Measurements from ENCODE around the gene RPLP1.
"Not testable (repeated sequence)": the region's sequence is repeated elsewhere in the genome, so short reads cannot be mapped to it uniquely, and the experiment has no call there.

Gene RPLP1

DNA sequence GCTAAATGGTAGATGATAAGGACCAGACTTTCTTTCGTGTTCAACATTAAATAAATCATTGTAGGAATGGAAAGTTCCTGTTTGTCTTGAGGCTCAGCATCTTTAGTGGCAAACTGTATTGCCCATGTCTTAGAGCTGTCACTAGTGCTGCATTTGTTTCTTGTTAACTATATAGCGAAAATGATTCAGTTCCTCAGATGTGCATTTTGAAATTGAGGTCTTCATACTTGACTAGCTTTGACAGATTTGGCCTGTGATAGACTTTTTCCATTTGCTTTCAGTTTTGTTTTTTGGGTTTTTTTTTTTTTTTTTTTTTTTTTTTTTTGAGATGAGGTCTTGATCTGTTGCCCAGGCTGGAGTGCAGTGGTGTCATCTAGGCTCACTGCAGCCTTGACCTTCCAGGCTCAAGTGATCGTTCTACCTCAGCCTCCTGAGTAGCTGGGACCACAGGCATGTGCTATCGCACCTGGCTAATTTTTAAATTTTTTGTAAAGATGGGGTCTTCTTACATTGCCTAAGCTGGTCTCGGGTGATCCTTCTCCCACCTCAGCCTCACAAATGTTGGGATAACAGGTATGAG is 9.5 kb upstream of the RPLP1 start:
- DNase-seq: no peak

GRCh38 chr15:69444686-69445085 is 7.9 kb upstream of the RPLP1 start:
- DNase-seq: no peak

- DNase-seq: no peak
Measured at GRCh38 chr15:69446953-69447352, 5.7 kb upstream of the RPLP1 start.

GRCh38 chr15:69450221-69450620 is 2.4 kb upstream of the RPLP1 start:
- DNase-seq: not testable (repeated sequence)

DNA sequence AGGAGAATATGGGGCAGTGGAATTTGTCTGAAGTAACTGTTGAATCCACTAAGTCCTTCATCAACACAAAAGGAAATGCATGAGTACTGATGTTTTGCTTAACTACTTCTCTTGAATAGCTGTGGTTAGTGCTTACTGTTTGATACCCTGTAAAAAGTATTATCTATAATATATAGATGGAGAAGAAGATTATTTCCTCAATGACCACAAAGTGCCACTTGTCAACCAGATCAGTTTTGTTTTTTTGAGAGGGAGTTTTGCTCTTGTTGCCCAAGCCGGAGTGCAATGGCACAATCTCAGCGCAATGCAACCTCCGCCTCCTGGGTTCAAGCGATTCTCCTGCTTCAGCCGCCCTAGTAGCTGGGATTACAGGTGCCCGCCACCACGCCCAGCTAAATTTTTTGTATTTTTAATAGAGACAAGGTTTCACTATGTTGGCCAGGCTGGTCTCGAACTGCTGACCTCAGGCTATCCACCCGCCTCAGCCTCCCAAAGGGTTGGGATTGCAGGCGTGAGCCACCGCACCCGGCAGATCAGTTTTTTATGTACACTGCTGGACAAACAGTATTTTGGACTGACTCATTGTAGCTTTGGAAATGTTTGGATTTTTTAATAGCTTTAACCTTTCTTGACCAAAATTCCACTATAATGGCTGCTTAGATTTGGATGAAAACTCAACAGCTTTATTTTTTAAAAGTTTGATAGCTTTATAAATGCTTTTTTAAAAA is 1.5 kb upstream of the RPLP1 start:
- DNase-seq: no peak

DNA sequence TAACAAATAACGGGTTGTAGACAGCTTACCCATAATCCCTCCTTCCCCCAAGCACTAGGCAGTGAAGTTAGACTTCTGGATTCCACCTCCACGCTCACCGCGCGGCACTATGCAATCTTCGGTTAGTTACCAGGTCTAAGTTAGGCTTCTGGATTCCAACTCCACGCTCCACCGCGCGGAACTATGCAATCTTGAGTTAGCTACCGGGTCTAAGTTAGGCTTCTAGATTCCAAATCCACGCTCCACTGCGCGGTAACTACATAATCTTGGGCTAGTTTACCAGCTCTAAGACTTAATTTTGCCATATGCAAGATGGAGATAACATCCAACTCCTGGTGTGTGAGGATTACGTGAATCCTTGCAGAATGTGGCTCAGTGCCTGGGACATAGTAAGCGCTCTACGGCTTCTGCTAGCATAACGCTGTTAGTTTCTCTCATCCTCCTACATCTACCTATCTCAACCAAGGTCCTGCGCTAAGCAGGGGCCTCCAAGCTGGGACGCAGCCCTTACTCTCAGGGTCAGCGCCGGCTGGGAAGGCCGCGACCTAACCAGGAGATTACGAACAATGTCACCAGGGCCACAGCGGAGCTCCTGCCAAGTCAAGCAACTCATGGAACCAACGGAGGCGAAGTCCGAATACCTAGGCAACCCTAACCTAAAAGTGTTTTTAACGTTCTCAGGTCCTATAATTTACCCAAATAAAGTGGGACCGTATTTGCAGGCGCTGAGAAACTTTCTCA is 497 bp upstream of the RPLP1 start:
- DNase-seq: no peak

DNA sequence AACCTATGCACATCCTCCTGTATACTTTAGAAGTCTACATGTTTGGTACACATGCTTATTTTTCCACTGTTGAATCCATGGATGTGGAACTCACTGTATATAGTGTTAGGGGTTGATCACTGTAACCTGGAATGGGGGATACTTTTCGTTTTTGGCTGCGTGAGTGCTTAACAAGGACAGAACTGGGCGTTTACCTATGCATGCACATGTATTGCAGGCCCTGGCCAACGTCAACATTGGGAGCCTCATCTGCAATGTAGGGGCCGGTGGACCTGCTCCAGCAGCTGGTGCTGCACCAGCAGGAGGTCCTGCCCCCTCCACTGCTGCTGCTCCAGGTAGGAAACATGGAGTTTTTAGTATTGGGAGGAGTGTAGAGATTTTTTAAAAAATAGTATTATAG is 2.3 kb downstream of the RPLP1 start:
- no peak for DNase-seq

- DNase-seq: no peak
Measured at GRCh38 chr15:69456208-69457166, 3.9 kb downstream of the RPLP1 start.

- no peak for DNase-seq
Measured at GRCh38 chr15:69457304-69458280, 5.0 kb downstream of the RPLP1 start.

GRCh38 chr15:69459066-69459465 is 6.4 kb downstream of the RPLP1 start:
- no peak for DNase-seq

- DNase-seq: no peak
Measured at GRCh38 chr15:69460481-69460880, 7.9 kb downstream of the RPLP1 start.

DNA sequence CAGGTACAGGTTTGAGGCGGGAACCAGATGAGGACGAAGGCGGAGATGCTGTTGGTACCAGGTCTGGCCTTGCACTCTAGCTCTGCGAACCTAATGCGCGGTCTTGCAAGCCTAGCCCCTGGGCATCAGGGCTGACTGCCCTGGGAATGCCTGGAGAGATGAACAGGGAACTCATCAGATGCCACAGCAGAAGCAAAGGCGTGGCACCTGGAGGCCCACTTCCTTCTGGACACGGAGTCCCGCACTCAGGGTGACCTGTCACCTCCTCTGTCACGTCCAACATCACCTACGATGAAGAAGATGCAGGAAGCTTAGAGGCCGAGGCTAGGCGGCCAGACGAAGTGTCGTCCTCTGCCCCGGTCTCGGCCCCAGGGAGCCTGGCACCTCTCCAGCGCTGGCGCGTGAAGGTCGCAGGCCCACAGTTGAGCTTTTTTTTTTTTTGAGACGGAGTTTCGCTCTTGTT is 9.4 kb downstream of the RPLP1 start:
- DNase-seq: no peak

GRCh38 chr15:69462493-69463181 is 10.0 kb downstream of the RPLP1 start:
- peak; percentile 96 for DNase-seq

GRCh38 chr15:69463182-69463756 is 10.7 kb downstream of the RPLP1 start:
- DNase-seq: no peak

DNA sequence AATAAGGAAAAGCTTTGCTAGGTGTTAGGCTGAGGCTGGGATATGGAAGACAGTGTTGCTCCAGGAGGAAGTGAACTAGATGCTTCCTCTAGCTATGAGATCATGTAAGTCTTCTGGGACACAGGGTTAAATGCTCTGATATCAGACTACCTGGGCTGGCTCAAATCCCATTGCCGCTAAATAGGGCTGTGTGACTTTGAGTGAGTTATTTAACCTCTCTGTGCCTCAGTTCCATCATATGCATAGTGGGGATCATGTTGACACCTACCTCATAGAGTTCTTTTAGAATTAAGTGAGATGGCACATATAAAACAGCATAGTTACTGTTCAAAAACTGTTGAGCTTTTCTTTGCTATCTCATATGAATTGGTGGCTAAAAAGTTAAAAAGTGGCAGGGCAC is 12.6 kb downstream of the RPLP1 start:
- no peak for DNase-seq

- no peak for DNase-seq
Measured at GRCh38 chr15:69466733-69467132, 14.1 kb downstream of the RPLP1 start.

DNA sequence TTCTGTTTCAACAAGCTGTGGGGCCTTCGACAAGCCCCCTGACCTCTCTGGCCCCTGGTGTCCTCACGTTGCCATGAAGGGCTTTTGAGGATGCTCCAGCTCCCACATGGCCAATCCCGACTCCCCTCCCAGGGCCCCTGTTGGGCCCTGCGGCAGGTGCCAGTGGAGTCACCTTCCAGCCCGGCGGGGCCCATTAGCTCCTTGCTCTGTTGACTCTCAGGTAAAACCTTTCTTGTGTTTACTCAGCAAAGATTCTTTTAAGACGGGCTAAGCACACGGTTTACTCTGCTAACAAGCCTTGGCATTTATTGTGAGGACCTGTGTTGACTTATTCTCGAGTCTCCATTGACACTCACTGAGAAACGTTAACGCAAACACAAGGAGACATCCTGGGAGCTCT is 15.0 kb downstream of the RPLP1 start:
- no peak for DNase-seq

DNA sequence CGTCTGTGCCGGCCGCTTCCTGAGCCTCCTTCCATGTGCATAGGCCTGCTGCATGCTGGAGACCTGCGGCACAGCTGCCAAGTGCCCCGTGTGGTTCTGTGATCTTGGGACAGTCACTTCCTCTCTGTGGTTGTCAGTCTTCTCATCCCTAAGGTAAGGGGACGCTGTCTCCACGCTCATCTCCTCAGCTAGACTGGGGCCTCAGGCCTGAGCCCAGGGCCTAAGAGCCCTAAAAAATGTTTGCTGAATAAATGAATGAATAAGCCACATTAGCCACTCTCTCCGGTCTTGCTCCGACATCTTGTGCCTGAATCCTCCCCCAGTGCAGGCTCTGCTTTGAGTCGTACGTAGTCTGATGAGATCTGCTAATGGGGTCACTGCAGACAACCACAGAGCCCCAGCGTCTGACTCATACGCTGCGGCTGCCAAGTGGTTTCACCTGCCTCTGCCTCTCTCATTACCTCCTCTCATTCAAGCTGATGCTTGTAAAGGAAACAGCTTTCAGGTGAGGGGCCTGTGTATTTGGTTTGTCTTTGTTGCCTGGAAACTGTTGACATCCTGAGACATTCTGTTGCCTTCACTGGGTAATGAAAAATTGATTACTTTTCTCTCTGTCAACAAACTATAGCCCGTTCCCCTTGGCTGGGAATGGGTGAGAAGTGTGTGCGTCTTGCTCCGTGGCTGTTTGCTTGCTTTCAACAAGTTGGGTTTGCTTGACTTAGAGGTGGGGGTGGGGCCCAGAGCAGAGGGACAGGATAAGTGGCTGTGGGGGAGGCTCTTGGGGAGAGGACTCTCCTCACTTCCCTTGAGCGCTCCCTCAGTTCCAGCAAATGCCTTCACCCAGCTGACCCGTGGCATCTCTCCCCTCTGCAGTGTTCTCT is 15.9 kb downstream of the RPLP1 start:
- DNase-seq: no peak

GRCh38 chr15:69469467-69470201 is 17.0 kb downstream of the RPLP1 start:
- DNase-seq: no peak
